Testis (tissue), 2 donors: ENCODE results near the gene VSIG8.

Experiments used
- CTCF ChIP-seq, 3 experiments: fragments of 450-650 bp in 2 of 3; fragments of 200-600 bp in 1 of 3; sonication (generic) in 1 of 3; IDR thresholded peaks; one replicate each; pipeline ENCODE4 v1.5.1; 2016 to 2019; ENCODE audit warnings: antibody characterized with exemption in 3 of 3, mild to moderate bottlenecking in 2 of 3, moderate library complexity in 1 of 3
- POLR2A ChIP-seq: fragments of 450-650 bp; IDR thresholded peaks from one replicate; pipeline ENCODE4 v1.6.1; 2017; ENCODE audit warnings: antibody characterized with exemption, mild to moderate bottlenecking, moderate library complexity

- no peak for TF ChIP-seq CTCF (IDR thresholded peaks at IDR 0.05)
- no peak for TF ChIP-seq POLR2A
Measured at GRCh38 chr1:159841749-159842148, 20.7 kb downstream of the VSIG8 start.
